ENCODE results near the gene DOCK10. TPM values are rescaled to one million over a fixed set of nuclear protein-coding genes. Genes with fewer than 3 reads are reported as not detected.

The DOCK10 gene
- total RNA-seq, 1 donor from 2014 or later = 16.0 TPM

DNA sequence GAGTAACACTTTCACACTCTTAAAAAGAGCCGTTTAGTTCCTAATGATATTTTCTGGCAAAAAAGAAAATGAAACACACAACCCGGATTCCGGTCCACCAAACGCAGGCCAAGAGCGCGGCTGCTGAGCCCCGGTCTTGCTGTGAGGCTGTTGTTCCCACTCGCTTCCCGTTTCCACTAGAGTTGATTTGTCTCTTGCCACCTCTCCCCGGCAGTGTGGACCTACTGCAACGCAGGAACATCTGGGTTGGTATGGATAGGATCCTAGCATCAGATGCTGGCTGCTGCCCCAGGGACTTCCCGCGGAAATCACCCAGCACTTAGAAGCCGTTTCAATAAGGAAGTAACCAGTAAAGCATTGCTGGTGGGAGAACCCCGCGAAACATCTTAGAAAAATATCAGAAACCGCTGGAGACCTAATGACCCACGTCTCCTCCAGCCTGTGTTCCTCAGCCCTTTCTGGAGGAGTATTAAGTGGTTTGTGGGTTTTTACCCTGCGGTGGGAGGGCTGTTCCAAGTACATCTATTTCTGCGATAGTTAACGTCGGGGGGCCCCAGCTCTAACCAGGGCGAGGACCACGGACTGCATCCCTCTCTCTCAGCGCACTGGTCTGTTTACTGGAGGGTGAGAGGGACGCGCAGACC, 939 bp downstream of the DOCK10 start:
- no peak for DNase-seq (ENCODE audit: low spot score)

- no peak for DNase-seq (ENCODE audit: low spot score)
Observed at GRCh38 chr2:225040856-225041206, 1.4 kb downstream of the DOCK10 start.

- DNase-seq (ENCODE audit: low spot score) = no peak
Observed at GRCh38 chr2:225040142-225040541, 2.1 kb downstream of the DOCK10 start.

DNA sequence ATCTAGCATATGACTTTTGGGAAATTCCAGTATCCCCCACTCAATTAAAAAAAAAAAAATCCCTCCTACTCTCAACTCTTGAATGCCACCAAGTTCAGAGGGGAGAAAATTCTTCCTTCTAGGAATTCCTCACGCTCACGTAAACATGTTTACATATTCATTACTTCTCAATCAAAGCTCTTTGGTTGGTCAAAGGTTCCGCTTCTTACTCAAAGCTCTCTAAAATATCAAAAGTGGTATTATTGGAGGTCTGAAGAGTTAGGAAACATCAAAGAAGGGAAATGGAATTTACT, 4.1 kb downstream of the DOCK10 start:
- DNase-seq (ENCODE audit: low spot score) = no peak

GRCh38 chr2:225037415-225038230, 4.6 kb downstream of the DOCK10 start:
- DNase-seq (ENCODE audit: low spot score) = no peak

DNA sequence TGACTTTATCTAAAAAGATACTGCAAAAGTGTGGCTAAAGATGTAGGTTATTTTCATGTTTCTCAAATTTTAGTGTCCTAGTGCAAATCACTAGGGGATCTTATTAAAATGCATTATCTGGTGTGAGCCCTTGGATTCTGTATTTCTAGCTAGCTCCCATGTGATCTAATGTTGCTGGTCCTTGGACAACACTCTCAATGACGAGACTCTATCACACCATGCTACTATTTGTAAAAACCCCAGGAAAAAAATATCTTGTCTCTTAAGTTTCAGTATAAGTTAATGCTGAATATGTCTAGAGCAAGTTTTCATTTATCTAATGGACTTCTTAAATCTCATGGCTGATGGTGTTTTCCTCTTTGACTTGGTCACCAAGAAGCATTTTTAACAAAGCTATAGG, 5.8 kb downstream of the DOCK10 start:
- no peak for DNase-seq (ENCODE audit: low spot score)

GRCh38 chr2:225033440-225034318, 8.6 kb downstream of the DOCK10 start:
- DNase-seq (ENCODE audit: low spot score) = no peak

DNA sequence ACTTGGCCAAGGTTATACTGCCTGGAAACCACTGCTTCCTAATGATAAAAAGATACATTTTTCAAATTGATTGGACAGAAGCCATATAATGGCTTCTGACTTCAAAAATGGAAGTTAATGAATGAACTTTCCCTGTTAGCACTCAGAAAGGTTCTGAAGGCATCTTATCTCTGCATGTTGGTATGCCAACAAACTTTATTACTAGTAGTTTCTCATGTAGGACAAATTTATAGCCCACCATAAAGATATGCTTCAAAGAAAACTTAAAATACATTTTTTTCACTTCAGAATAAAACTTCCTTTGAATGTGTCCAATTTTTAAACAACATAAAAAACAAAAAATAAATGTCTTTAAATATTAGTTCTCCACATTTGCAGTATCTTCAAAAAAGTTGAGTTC, 10.0 kb downstream of the DOCK10 start:
- DNase-seq (ENCODE audit: low spot score) = no peak

- no peak for DNase-seq (ENCODE audit: low spot score)
Observed at GRCh38 chr2:225031599-225031998, 10.7 kb downstream of the DOCK10 start.

GRCh38 chr2:225030893-225031292, 11.4 kb downstream of the DOCK10 start:
- DNase-seq (ENCODE audit: low spot score) = no peak

GRCh38 chr2:225030203-225030602, 12.1 kb downstream of the DOCK10 start:
- no peak for DNase-seq (ENCODE audit: low spot score)

- no peak for DNase-seq (ENCODE audit: low spot score)
Observed at GRCh38 chr2:225028572-225028971, 13.7 kb downstream of the DOCK10 start.

- no peak for DNase-seq (ENCODE audit: low spot score)
Observed at GRCh38 chr2:225027061-225027762, 15.1 kb downstream of the DOCK10 start.

- DNase-seq (ENCODE audit: low spot score) = no peak
Observed at GRCh38 chr2:225025917-225026571, 16.2 kb downstream of the DOCK10 start.

GRCh38 chr2:225022188-225022587, 20.1 kb downstream of the DOCK10 start:
- no peak for DNase-seq (ENCODE audit: low spot score)

DNA sequence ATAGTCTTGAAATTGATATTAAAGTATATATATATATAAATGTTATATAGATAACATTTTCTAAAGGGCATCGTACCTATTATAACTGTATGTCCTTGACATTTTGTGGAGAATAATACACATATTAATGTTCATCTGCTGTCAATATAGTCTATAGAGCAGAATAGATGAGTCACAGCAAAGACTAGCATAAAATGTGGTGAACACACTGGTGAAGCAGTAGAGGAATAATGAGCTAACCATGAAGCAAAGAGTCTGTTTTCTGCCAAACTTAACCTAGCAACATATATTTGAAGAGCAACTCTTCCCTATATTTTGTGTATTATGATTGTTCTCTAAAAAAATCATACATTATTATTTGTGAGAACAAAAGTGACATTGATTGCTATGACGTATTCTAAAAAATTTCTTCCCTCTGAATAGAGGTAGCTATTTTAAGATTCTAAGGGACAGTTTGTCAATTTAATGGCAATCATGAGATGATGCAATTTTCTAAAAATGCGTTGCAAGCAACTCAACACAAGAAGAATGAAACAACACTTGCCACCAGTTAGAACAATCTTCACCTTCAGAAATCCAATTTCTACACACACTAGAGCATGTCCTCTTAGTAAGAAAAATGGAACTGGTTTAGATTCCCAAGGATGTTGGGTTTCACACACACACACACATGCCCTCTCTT, 22.0 kb downstream of the DOCK10 start:
- DNase-seq (ENCODE audit: low spot score) = no peak

DNA sequence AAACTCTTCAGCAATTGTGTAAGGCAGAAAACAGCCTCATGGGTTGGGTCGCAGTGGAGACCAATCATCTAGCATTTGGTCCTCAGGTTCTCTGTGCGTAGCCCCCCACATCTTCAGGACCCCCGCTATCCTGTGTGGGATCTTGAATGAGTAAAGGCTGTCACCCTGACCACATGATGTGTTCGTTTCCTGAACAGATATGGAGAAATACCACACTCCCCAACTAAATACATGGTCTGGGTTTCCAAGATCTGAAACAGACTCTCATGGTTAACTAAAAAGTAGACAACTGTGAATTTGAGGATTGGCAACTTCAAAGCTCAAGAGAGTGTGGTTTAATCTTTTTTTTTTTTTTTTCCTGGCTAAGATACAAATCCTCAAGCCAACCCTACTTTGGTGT, 23.2 kb downstream of the DOCK10 start:
- DNase-seq (ENCODE audit: low spot score) = no peak

DNA sequence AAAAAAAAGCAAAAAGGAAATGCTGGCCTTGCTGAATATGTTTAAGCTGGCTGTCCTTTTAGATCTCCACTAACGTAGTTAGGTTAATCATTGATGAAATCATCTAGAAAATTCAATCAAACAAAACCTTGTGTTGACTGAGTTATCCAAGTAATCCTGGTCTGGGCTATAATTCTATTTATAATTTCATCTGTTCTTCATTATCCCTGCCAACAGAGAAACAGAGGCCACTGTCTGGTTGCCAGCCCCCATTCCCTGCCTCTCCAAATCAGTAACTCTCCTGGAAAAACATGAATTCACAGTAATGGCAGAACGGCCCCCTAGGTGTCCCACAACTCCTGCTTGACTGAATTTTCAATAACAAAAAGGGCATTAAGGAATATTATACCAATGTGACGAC, 24.6 kb downstream of the DOCK10 start:
- no peak for DNase-seq (ENCODE audit: low spot score)

DNA sequence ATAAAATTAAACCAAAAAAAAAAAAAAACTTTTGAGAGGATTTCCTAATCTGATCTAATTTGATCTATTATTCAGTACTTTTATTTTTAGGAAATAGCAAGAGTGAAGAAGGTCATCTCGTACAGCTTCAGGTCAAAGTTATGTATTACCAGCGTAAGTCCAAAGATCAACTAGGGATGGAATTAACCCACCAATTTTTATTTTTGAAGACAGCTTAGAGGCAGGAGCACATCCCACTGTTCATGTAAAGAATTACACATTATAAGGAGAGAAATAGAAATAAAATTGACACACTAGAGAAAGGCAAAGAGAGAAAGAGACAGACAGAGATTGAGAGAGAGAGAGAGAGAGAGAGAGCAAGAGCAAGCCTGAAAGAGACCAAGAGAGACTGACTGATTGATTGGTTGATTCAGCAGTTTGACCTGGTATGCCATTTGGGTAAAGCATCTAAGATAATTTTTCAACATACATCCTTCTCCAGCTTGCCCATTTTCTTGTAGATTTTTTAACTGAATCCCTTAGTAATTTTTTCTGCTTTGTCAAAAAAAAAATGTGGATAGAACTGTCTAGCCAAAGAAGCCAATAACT, 25.1 kb downstream of the DOCK10 start:
- DNase-seq (ENCODE audit: low spot score) = no peak

All from mesenteric fat pad (tissue), 1 donor.